ENCODE measurements around the gene MTM1.

The MTM1 gene

GRCh38 chrX:150568320-150569154, at the start of gene MTM1:
TSS of gene MTM1 (plus strand) at chrX:150568621. CDS start at chrX:150592615, 23,994 bp downstream.
- peak; percentile 98 for DNase-seq

DNA sequence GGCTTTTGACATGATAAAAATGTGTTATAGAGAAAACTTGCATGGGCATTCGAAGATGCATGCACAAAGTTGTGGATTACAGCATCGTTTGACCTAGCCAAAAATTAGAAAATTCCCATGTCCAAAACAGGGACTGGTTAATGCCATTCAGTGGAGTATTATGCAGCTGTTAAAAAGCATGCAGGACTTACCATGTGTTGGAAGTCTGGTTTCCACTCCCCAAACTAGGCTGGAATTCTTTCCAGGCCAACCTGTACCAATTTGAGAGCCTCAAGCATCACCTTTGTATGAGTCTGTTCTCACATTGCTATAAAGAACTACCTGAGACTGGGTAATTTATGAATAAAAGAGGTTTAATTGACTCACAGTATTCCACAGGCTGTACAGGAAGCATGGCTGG, 45.9 kb upstream of the MTM1 start:
- DNase-seq, result no peak

DNA sequence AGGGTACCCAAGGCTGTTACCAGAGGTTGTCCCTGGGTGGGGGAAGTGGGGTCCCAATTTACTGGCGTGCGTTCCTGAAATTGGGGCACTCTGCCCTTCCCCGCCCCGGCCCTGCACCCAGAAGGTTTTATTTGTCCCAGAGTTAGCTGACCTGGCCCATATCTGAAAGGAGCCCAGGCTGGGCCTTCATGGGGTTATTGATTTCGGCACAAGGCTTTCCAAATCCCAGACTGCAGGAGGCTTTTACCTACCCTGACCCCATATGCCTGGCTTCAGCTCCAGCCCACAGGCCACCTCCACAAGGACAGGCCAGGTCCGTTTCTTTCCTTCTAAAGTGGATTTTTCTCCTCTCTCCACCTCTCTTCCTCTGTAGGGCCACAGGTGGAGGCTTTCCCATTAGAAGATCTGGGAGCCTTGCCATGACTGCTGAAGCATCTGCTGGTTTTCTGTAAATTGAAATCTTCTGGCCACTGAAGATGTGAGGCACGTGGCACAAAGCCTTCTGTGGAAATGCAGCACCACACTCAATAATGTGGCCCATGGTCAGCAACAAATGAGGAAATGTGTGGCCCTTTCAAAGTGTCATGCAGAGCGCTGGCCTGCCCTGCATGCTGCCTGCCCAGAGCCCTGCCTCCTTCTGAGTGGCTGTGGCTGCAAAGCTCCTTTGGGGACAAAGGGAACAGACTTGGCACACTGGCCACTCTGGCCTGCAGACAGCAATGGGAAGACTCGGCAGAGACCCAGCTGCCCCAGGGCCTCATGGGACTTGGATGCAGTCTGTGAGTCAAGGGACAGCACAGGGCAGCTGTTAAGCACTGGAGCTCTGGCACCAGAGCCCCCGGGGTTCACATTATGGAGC, 43.1 kb upstream of the MTM1 start:
- DNase-seq, result no peak

DNA sequence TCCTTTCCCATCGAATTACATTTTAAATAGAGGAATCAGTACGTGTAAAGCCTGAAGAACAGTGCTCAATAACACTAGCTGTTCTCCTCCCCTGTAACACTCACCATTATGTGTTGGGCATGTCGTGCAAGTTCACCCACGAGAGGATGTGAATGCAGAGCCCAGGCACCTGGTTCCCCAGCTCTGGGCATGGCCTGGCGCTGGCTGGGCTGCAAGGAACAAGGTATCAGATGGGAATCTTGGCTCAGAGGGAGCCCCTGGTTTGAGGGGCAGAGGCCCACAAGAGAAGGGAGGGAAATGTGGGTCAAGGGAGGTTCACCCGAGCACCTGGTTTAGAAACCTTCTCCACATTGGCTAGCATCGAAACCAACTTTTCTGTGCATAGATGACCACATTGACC, 41.7 kb upstream of the MTM1 start:
- DNase-seq, result no peak

GRCh38 chrX:150527108-150527507, 41.3 kb upstream of the MTM1 start:
- no peak for DNase-seq

- no peak for DNase-seq
These were observed 38.8 kb upstream of the MTM1 start for GRCh38 chrX:150529587-150529986.

DNA sequence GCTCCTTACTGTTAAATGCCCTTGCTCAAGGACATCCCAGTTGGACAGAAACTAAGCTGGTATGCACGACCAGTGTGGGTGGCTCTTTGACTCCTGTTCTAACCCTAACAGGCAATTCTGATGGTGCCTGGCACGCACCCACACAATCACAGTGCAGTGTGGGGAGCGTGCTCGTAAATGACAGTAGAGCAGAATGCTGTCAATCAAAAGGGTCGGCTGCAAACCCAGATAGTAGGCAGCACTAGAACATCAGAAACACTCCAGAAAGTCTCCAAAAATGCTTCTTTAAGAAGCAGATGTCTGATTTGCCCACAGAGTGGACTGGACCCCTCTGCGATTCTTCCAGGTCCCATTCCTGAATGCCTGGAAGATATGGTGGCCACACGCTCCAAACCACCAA, 37.6 kb upstream of the MTM1 start:
- DNase-seq, result no peak

GRCh38 chrX:150531467-150531866, 37.0 kb upstream of the MTM1 start:
- no peak for DNase-seq

- no peak for DNase-seq
These were observed 34.6 kb upstream of the MTM1 start for GRCh38 chrX:150533863-150534262.

DNA sequence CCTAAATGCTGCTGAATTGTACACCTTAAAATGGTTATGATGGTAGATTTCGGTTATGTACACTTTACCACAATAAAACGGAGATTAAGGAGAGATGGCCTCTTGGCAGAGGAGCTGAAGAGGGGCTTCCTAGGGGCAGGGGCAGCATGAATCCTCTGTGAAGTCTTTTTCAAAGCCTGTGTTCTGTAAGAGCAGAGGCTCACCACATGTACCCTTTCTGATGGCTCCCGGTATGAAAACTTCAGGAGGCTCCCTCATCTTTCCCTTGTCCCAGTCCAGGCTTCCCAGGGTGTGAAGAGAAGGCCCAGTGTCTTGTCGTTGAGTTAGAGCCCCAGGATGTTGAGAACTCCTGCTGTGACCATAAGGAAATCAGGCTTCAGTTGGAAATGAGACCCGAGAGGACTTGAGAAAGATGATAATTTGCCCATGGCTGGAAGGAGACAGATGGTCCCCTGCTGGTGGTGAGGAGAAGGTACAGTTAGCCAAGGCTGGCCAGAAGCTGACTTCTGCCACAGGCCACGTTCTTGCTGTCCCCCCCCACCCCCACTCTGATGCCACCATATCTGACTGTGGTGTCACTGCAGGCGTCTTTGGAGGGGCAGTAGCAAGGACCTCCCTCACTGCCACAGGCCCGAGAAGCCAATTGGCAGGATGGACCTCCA, 31.8 kb upstream of the MTM1 start:
- DNase-seq, result no peak

- no peak for DNase-seq
These were observed 30.6 kb upstream of the MTM1 start for GRCh38 chrX:150537851-150538250.

- DNase-seq, result no peak
These were observed 27.5 kb upstream of the MTM1 start for GRCh38 chrX:150540965-150541364.

GRCh38 chrX:150542846-150543229, 25.6 kb upstream of the MTM1 start:
- no peak for DNase-seq

GRCh38 chrX:150543230-150544155, 24.9 kb upstream of the MTM1 start:
- no peak for DNase-seq

- no peak for DNase-seq
These were observed 24.1 kb upstream of the MTM1 start for GRCh38 chrX:150544222-150544787.

- no peak for DNase-seq
These were observed 23.3 kb upstream of the MTM1 start for GRCh38 chrX:150544835-150545770.

DNA sequence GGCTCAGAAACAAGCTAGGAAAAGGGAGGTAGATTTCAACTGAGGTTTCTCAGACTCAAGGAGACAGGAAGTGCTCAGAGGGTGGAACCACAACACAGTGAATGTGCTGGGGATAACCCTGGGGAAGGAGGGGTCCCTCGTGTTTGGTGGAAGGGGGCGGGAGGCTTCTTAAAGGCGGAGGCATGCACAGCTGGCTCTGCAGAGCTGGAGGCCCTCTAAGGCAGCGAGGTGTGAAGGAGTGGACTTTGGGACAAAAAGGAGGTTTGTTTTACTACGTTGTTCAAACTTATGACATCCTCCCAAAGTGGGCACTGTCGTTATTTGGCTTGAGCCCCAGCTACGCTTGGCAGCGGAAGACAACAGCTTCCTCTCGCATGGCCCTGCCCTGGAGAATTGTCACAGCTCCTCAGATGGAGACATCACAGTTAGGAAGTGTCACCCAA, 21.7 kb upstream of the MTM1 start:
- no peak for DNase-seq

DNA sequence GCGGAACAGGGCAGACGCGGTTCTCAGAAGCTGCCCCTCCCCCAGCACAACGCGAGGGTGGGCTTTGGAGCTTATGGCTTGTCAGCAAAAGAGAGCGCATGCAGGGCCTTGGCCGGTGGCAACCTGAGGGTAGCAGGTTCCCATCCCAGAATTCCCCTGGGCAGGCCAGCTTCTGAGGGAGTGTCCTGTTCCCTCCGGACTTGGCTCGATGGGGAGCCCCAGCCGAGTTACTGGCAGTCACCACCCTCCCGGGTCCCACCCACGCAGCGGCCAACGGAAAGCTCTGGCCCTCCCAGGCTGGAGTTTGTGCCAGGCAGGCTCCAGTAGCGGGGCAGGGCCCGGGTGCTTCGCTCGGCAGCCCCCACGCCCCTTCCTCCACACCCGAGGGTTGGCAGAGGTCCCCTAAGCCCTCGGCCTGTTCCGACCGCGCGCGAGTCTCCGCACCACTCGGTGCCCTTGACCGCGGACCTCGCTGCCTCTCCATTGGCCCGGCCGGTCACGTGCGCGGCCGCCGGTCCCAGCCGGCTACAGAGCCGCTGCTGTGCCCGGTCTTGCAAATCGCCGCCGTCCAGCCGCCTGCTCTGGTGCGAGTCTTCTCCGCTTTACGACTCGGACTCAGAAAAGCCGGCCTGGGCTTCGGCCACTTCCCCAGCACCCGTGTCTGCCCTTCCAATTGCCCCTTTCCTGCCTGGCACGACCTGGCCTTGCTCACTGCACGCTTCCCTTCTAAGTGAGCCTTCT, 20.9 kb upstream of the MTM1 start:
- peak; percentile 42 for DNase-seq

GRCh38 chrX:150548251-150548650, 20.2 kb upstream of the MTM1 start:
- no peak for DNase-seq

- DNase-seq, result no peak
These were observed 19.7 kb upstream of the MTM1 start for GRCh38 chrX:150548684-150549083.

Data from DMS153 (cell line).